Measurements from ENCODE around the gene XPOT.

The XPOT gene

GRCh38 chr12:64478661-64479060 is 74.5 kb downstream of the XPOT start:
- Histone ChIP-seq H3K4me3 (ENCODE audit: low read depth in 1 of 5, low read length in 5 of 5) (no peak overlapping the region), H3K27ac (ENCODE audit: low read depth, low read length) (no peak overlapping the region), H3K9me3 (ENCODE audit: control insufficient read depth in 5 of 5, low read length in 5 of 5) (peaks cover 0 to 6% (median 4%) of the 10 kb centered on the region in 5 donors), H3K36me3 (ENCODE audit: control insufficient read depth in 5 of 5, insufficient read depth in 5 of 5, low read length in 5 of 5) (peaks cover 18 to 44% (median 33%) of the 10 kb centered on the region in 5 donors), H3K4me1 (ENCODE audit: control insufficient read depth in 5 of 5, insufficient read depth in 5 of 5, low read length in 5 of 5) (peaks cover 0 to 7% (median 2%) of the 10 kb centered on the region in 5 donors), H3K9ac (ENCODE audit: low read length in 5 of 5) (no peak overlapping the region), H3K27me3 (ENCODE audit: control insufficient read depth in 5 of 5, insufficient read depth in 4 of 5, low read length in 5 of 5) (no peaks in the 10 kb centered on the region)

GRCh38 chr12:64480148-64480547 is 76.0 kb downstream of the XPOT start:
- Histone ChIP-seq H3K36me3 (ENCODE audit: control insufficient read depth in 5 of 5, insufficient read depth in 5 of 5, low read length in 5 of 5) (peaks cover 18 to 47% (median 29%) of the 10 kb centered on the region in 5 donors), H3K4me1 (ENCODE audit: control insufficient read depth in 5 of 5, insufficient read depth in 5 of 5, low read length in 5 of 5) (no peaks in the 10 kb centered on the region), H3K4me3 (ENCODE audit: low read depth in 1 of 5, low read length in 5 of 5) (no peak overlapping the region), H3K27me3 (ENCODE audit: control insufficient read depth in 5 of 5, insufficient read depth in 4 of 5, low read length in 5 of 5) (no peaks in the 10 kb centered on the region), H3K9me3 (ENCODE audit: control insufficient read depth in 5 of 5, low read length in 5 of 5) (peaks cover 0 to 6% (median 4%) of the 10 kb centered on the region in 5 donors), H3K9ac (ENCODE audit: low read length in 5 of 5) (no peak overlapping the region), H3K27ac (ENCODE audit: low read depth, low read length) (no peak overlapping the region)

GRCh38 chr12:64486657-64487056 is 82.5 kb downstream of the XPOT start:
- no peak overlapping the region for H3K27ac ChIP-seq (ENCODE audit: low read depth, low read length)
- no peak overlapping the region for H3K4me3 ChIP-seq (ENCODE audit: low read depth in 1 of 5, low read length in 5 of 5)
- H3K27me3 ChIP-seq (ENCODE audit: control insufficient read depth in 5 of 5, insufficient read depth in 4 of 5, low read length in 5 of 5): no peaks in the 10 kb centered on the region
- H3K9me3 ChIP-seq (ENCODE audit: control insufficient read depth in 5 of 5, low read length in 5 of 5): no peaks in the 10 kb centered on the region
- peaks cover 35 to 73% (median 50%) of the 10 kb centered on the region in 5 donors for H3K36me3 ChIP-seq (ENCODE audit: control insufficient read depth in 5 of 5, insufficient read depth in 5 of 5, low read length in 5 of 5)
- H3K4me1 ChIP-seq (ENCODE audit: control insufficient read depth in 5 of 5, insufficient read depth in 5 of 5, low read length in 5 of 5): no peaks in the 10 kb centered on the region
- H3K9ac ChIP-seq (ENCODE audit: low read length in 5 of 5): no peak overlapping the region

- no peaks in the 10 kb centered on the region for H3K4me1 ChIP-seq (ENCODE audit: control insufficient read depth in 5 of 5, insufficient read depth in 5 of 5, low read length in 5 of 5)
- no peaks in the 10 kb centered on the region for H3K9me3 ChIP-seq (ENCODE audit: control insufficient read depth in 5 of 5, low read length in 5 of 5)
- H3K9ac ChIP-seq (ENCODE audit: low read length in 5 of 5): no peak overlapping the region
- H3K27ac ChIP-seq (ENCODE audit: low read depth, low read length): no peak overlapping the region
- H3K27me3 ChIP-seq (ENCODE audit: control insufficient read depth in 5 of 5, insufficient read depth in 4 of 5, low read length in 5 of 5): no peaks in the 10 kb centered on the region
- no peak overlapping the region for H3K4me3 ChIP-seq (ENCODE audit: low read depth in 1 of 5, low read length in 5 of 5)
- peaks cover 41 to 73% (median 53%) of the 10 kb centered on the region in 5 donors for H3K36me3 ChIP-seq (ENCODE audit: control insufficient read depth in 5 of 5, insufficient read depth in 5 of 5, low read length in 5 of 5)
Measured at GRCh38 chr12:64491718-64492117, 87.5 kb downstream of the XPOT start.

- Histone ChIP-seq H3K4me3 (ENCODE audit: low read depth in 1 of 5, low read length in 5 of 5) (no peak overlapping the region), H3K36me3 (ENCODE audit: control insufficient read depth in 5 of 5, insufficient read depth in 5 of 5, low read length in 5 of 5) (peaks cover 46 to 78% (median 59%) of the 10 kb centered on the region in 5 donors), H3K27ac (ENCODE audit: low read depth, low read length) (no peak overlapping the region), H3K9ac (ENCODE audit: low read length in 5 of 5) (no peak overlapping the region), H3K9me3 (ENCODE audit: control insufficient read depth in 5 of 5, low read length in 5 of 5) (no peaks in the 10 kb centered on the region), H3K4me1 (ENCODE audit: control insufficient read depth in 5 of 5, insufficient read depth in 5 of 5, low read length in 5 of 5) (no peaks in the 10 kb centered on the region), H3K27me3 (ENCODE audit: control insufficient read depth in 5 of 5, insufficient read depth in 4 of 5, low read length in 5 of 5) (no peaks in the 10 kb centered on the region)
Measured at GRCh38 chr12:64493513-64493912, 89.3 kb downstream of the XPOT start.

GRCh38 chr12:64494998-64495729 is 91.0 kb downstream of the XPOT start:
- H3K36me3 ChIP-seq (ENCODE audit: control insufficient read depth in 5 of 5, insufficient read depth in 5 of 5, low read length in 5 of 5): peaks cover 44 to 77% (median 62%) of the 10 kb centered on the region in 5 donors

GRCh38 chr12:64496839-64497400 is 92.7 kb downstream of the XPOT start:
- Histone ChIP-seq H3K9me3 (ENCODE audit: control insufficient read depth in 5 of 5, low read length in 5 of 5) (no peaks in the 10 kb centered on the region), H3K4me1 (ENCODE audit: control insufficient read depth in 5 of 5, insufficient read depth in 5 of 5, low read length in 5 of 5) (no peaks in the 10 kb centered on the region), H3K4me3 (ENCODE audit: low read depth in 1 of 5, low read length in 5 of 5) (no peak overlapping the region), H3K27ac (ENCODE audit: low read depth, low read length) (no peak overlapping the region), H3K36me3 (ENCODE audit: control insufficient read depth in 5 of 5, insufficient read depth in 5 of 5, low read length in 5 of 5) (peaks cover 45 to 68% (median 51%) of the 10 kb centered on the region in 5 donors), H3K9ac (ENCODE audit: low read length in 5 of 5) (no peak overlapping the region), H3K27me3 (ENCODE audit: control insufficient read depth in 5 of 5, insufficient read depth in 4 of 5, low read length in 5 of 5) (no peaks in the 10 kb centered on the region)

More at GRCh38 chr12:64494998-64495729, 91.0 kb downstream of the XPOT start:
- no peaks in the 10 kb centered on the region for H3K27me3 ChIP-seq (ENCODE audit: control insufficient read depth in 5 of 5, insufficient read depth in 4 of 5, low read length in 5 of 5)
- H3K9ac ChIP-seq (ENCODE audit: low read length in 5 of 5): no peak overlapping the region
- no peak overlapping the region for H3K4me3 ChIP-seq (ENCODE audit: low read depth in 1 of 5, low read length in 5 of 5)
- no peaks in the 10 kb centered on the region for H3K9me3 ChIP-seq (ENCODE audit: control insufficient read depth in 5 of 5, low read length in 5 of 5)
- H3K4me1 ChIP-seq (ENCODE audit: control insufficient read depth in 5 of 5, insufficient read depth in 5 of 5, low read length in 5 of 5): no peaks in the 10 kb centered on the region
- H3K27ac ChIP-seq (ENCODE audit: low read depth, low read length): no peak overlapping the region

- H3K36me3 ChIP-seq (ENCODE audit: control insufficient read depth in 5 of 5, insufficient read depth in 5 of 5, low read length in 5 of 5): peaks cover 45 to 66% (median 50%) of the 10 kb centered on the region in 5 donors
- no peaks in the 10 kb centered on the region for H3K9me3 ChIP-seq (ENCODE audit: control insufficient read depth in 5 of 5, low read length in 5 of 5)
Measured at GRCh38 chr12:64497484-64497883, 93.3 kb downstream of the XPOT start.

GRCh38 chr12:64497903-64498302 is 93.7 kb downstream of the XPOT start:
- H3K36me3 ChIP-seq (ENCODE audit: control insufficient read depth in 5 of 5, insufficient read depth in 5 of 5, low read length in 5 of 5): peaks cover 45 to 66% (median 48%) of the 10 kb centered on the region in 5 donors
- H3K27me3 ChIP-seq (ENCODE audit: control insufficient read depth in 5 of 5, insufficient read depth in 4 of 5, low read length in 5 of 5): no peaks in the 10 kb centered on the region
- no peak overlapping the region for H3K9ac ChIP-seq (ENCODE audit: low read length in 5 of 5)

More at GRCh38 chr12:64497484-64497883, 93.3 kb downstream of the XPOT start:
- no peaks in the 10 kb centered on the region for H3K27me3 ChIP-seq (ENCODE audit: control insufficient read depth in 5 of 5, insufficient read depth in 4 of 5, low read length in 5 of 5)
- H3K4me3 ChIP-seq (ENCODE audit: low read depth in 1 of 5, low read length in 5 of 5): no peak overlapping the region
- H3K27ac ChIP-seq (ENCODE audit: low read depth, low read length): no peak overlapping the region
- H3K4me1 ChIP-seq (ENCODE audit: control insufficient read depth in 5 of 5, insufficient read depth in 5 of 5, low read length in 5 of 5): no peaks in the 10 kb centered on the region
- no peak overlapping the region for H3K9ac ChIP-seq (ENCODE audit: low read length in 5 of 5)

GRCh38 chr12:64500394-64500793 is 96.2 kb downstream of the XPOT start:
- Histone ChIP-seq H3K27me3 (ENCODE audit: control insufficient read depth in 5 of 5, insufficient read depth in 4 of 5, low read length in 5 of 5) (no peaks in the 10 kb centered on the region), H3K9ac (ENCODE audit: low read length in 5 of 5) (no peak overlapping the region), H3K9me3 (ENCODE audit: control insufficient read depth in 5 of 5, low read length in 5 of 5) (no peaks in the 10 kb centered on the region), H3K4me1 (ENCODE audit: control insufficient read depth in 5 of 5, insufficient read depth in 5 of 5, low read length in 5 of 5) (no peaks in the 10 kb centered on the region), H3K27ac (ENCODE audit: low read depth, low read length) (no peak overlapping the region), H3K36me3 (ENCODE audit: control insufficient read depth in 5 of 5, insufficient read depth in 5 of 5, low read length in 5 of 5) (peaks cover 37 to 51% (median 39%) of the 10 kb centered on the region in 5 donors), H3K4me3 (ENCODE audit: low read depth in 1 of 5, low read length in 5 of 5) (no peak overlapping the region)

More at GRCh38 chr12:64497903-64498302, 93.7 kb downstream of the XPOT start:
- H3K4me3 ChIP-seq (ENCODE audit: low read depth in 1 of 5, low read length in 5 of 5): no peak overlapping the region
- H3K4me1 ChIP-seq (ENCODE audit: control insufficient read depth in 5 of 5, insufficient read depth in 5 of 5, low read length in 5 of 5): no peaks in the 10 kb centered on the region
- no peak overlapping the region for H3K27ac ChIP-seq (ENCODE audit: low read depth, low read length)
- no peaks in the 10 kb centered on the region for H3K9me3 ChIP-seq (ENCODE audit: control insufficient read depth in 5 of 5, low read length in 5 of 5)
